ENCODE results near the gene PBX2.

DNA sequence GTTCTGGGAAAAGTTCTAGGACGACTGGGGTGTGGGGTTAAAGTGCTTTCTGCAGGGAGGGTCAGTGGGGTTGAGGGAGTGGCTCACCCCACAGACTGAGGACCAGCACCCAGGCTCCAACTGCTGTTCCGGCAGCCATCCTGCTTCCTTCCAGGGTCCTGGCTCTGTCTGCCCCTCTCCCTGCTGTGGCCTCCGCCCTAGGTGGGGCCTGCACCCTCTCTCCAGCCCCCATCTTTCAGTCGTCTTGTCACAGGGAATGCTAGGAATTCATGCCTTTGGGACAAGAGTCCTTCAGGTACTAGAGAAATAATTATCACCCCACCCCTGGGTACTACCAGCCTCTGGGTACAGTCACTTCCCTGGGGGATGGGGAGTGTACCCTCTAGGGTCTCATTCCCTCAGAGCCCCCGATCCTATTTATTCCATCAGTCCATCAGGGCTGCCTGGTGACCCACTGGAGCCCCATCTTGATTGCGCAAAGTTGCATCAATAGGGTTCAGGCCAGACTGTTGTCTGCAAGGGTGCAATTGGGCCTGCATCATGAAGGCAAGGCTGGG, 5.8 kb downstream of the PBX2 start, which contains the start of gene AGER:
- TF ChIP-seq, protein P1, sequence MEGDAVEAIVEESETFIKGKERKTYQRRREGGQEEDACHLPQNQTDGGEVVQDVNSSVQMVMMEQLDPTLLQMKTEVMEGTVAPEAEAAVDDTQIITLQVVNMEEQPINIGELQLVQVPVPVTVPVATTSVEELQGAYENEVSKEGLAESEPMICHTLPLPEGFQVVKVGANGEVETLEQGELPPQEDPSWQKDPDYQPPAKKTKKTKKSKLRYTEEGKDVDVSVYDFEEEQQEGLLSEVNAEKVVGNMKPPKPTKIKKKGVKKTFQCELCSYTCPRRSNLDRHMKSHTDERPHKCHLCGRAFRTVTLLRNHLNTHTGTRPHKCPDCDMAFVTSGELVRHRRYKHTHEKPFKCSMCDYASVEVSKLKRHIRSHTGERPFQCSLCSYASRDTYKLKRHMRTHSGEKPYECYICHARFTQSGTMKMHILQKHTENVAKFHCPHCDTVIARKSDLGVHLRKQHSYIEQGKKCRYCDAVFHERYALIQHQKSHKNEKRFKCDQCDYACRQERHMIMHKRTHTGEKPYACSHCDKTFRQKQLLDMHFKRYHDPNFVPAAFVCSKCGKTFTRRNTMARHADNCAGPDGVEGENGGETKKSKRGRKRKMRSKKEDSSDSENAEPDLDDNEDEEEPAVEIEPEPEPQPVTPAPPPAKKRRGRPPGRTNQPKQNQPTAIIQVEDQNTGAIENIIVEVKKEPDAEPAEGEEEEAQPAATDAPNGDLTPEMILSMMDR (IDR thresholded peaks at IDR 0.05; ENCODE audit: low read length) = no peak
- no peak for TF ChIP-seq EZH2phosphoT487 (IDR thresholded peaks at IDR 0.05; ENCODE audit: low read length)
- TF ChIP-seq EZH2 (optimal IDR thresholded peaks at IDR 0.05; ENCODE audit: low read depth, low read length) = no peak

Data from MM.1S (cell line).